IPS DF 4.7 (cell line): Measurements from ENCODE around the gene IQSEC3.

Source experiments
- DNase-seq: peaks from one replicate; pipeline ENCODE4 v3.0.0-alpha.2; 2013; ENCODE audit warnings: low spot score; ENCODE audit errors: extremely low read depth

Gene IQSEC3

DNA sequence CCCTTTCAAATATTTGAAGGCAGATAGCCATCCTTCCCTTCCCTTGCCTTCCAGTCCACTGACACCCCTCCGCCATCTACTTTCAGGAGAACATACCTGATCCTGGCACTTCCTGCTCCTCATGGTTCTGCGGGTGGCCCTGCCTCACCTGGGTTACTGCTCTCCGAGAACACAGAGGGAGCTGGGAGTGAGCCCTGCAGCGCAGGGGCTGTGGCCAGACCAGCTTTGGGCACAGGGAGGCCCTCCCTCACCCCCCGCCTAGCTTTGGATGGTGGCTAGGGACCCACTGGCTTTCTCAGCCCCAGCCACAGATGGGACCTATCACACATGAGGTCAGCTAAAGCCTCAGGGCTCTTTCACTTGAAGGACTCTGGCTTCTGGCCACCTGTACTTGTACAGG is 12.4 kb downstream of the IQSEC3 start:
- no peak for DNase-seq

GRCh38 chr12:80681-81190 is 14.2 kb downstream of the IQSEC3 start:
- DNase-seq = no peak

DNA sequence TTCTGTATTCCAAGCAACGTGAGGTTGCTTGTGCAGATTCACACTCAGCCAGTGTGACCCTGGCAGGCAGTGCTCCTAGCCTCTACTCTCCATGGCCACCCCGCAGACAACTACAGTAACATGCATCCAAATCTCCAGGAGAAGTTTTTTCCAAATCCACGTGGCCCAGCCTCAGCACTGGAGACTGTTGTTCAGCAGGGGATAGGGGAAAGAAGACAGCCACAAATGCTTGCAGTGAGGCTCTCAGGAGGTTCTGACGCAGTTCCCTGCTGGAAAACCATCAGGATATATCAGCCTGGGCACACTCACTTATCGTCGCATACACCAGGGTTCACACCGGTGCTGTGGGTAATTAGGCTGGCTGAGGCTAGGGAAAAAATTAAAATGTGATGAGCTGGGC is 16.2 kb downstream of the IQSEC3 start:
- no peak for DNase-seq

GRCh38 chr12:84056-84455 is 17.5 kb downstream of the IQSEC3 start:
- DNase-seq = no peak

GRCh38 chr12:85191-85666 is 18.7 kb downstream of the IQSEC3 start:
- no peak for DNase-seq

- DNase-seq = no peak
Observed at GRCh38 chr12:87315-87714, 20.7 kb downstream of the IQSEC3 start.

- no peak for DNase-seq
Observed at GRCh38 chr12:87856-88255, 21.3 kb downstream of the IQSEC3 start.

DNA sequence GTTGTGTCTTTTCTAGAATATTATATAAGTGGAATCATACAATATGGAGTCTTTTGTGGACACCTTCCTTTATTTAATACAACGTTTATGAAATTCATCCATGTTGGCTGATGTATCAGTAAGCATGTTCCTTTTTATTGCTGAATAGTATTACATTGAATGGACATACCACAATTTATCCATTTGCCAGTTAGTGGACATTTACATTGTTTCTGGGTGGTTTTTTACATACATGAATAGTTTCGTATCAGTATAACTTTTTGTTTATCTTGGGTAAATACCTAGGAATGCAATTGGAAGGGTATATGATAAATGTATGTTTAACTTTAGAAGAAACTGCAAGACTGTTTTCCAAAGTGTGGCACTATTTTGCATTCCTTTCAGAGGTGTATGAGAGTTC is 23.1 kb downstream of the IQSEC3 start:
- DNase-seq = no peak

- DNase-seq = no peak
Observed at GRCh38 chr12:91213-91612, 24.6 kb downstream of the IQSEC3 start.

DNA sequence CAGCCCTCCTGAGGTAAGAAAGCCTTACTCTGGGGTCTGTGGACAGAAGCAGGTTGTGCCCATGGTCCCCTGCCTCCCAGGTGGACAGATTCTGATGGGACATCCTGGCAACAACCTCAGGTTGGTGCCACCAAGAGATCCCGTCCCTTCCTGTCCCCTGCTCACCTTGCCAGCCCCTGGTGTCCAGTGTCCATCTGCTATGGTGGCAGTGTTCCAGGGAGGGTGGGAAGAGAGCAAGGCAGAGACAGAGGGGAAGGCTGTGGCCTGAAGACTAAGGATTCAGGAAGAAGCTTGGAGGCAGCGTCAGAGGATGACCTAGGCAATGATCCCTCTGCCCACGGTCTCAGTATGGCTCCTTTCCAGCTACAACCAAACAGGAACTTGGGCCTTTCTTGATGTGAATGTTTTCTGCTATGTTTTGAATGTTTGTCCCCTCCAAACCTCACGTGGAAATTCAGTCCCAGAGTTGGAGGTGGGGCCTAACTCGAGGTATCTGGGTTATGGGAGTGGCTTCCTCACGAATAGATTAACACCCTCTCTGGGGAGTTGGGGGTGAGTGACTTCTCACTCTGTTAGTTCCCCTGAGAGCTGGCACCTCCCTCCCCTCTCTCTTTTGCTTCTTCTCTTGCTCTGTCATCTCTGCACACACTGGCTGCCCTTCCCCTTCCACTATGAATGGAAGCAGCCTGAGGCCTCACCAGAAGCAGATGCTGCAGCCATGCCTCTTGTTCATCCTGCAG is 26.9 kb downstream of the IQSEC3 start:
- DNase-seq = no peak

DNA sequence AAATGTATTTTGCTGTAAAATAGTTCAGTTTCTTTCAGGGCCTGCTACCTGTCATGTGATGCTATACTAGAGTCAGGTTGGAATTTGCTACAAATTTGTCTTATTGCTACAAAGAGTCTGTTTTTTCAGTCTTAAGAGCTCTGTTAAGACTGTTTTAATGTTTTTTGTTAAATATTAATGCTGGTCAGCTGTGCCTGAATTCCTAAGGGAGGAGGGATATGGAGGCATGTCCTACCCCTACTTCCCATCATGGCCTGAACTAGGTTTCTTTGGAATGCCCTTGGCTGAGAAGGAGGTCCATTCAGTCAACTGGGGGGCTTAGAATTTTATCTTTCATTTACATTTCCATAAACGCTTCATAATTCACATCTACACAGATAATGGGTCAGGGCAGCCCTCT is 30.0 kb downstream of the IQSEC3 start:
- no peak for DNase-seq

DNA sequence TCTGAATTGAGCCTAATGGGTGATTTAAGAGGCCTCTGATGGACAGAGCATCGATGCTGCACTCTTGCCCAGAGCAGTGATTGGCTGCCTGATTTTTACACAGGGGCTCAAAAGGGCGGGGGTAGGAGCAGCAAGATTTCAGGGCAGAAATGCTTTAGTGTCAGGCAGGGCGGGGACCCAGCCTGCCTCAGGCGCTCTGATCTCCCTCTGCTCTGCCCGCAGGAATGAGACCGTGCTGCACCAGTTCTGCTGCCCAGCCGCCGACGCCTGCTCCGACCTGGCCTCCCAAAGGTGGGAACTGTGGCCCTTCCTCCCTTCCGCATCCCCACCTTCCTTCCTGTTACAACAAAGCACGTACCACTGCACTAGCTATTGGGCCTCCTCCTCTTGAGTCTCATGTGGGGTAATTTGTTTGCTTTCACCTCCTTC is 32.4 kb downstream of the IQSEC3 start:
- DNase-seq = no peak

- DNase-seq = no peak
Observed at GRCh38 chr12:99605-100004, 33.0 kb downstream of the IQSEC3 start.

DNA sequence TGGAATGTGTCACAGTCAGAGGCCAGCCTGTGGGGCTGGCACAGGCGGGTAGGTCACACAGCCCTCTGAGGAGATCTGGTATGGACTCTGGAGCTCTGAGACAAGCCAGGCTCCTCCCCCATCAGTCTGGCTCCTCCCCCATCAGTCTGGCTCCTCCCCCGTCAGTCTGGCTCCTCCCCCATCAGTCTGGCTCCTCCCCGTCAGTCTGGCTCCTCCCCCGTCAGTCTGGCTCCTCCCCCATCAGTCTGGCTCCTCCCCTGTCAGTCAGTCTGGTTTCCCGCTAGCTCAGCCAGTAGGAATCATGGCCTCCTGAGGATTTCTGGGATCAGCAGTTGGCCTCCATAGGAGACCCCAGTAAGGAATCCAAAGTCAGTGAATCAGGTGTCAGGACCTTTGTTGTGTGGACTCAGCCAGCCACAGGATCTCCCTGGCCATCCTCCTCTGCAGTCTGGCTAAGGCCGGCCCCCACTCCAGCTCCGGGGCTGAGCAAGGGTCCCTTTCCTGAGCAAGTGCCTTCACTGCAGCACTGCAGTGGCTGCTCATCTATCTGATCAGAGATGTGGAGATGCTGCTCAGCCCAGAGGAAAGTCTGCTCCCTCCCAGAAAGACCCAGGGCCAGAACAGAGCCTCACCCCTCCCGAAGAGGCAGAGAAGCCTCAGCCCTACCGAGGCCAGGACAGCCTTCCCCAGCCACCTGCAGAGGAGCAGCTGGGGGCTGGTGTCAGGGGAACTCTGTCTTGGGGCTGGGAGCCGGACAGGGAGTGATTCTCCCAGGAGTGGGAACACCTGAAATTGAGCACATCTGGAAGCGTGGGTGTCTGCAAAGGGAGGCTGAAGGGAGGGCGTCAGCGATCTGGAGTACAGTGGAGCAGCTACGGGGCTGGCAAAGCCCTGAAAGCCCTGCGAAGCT is 35.7 kb downstream of the IQSEC3 start:
- DNase-seq = no peak

- no peak for DNase-seq
Observed at GRCh38 chr12:102879-103168, 36.3 kb downstream of the IQSEC3 start.

DNA sequence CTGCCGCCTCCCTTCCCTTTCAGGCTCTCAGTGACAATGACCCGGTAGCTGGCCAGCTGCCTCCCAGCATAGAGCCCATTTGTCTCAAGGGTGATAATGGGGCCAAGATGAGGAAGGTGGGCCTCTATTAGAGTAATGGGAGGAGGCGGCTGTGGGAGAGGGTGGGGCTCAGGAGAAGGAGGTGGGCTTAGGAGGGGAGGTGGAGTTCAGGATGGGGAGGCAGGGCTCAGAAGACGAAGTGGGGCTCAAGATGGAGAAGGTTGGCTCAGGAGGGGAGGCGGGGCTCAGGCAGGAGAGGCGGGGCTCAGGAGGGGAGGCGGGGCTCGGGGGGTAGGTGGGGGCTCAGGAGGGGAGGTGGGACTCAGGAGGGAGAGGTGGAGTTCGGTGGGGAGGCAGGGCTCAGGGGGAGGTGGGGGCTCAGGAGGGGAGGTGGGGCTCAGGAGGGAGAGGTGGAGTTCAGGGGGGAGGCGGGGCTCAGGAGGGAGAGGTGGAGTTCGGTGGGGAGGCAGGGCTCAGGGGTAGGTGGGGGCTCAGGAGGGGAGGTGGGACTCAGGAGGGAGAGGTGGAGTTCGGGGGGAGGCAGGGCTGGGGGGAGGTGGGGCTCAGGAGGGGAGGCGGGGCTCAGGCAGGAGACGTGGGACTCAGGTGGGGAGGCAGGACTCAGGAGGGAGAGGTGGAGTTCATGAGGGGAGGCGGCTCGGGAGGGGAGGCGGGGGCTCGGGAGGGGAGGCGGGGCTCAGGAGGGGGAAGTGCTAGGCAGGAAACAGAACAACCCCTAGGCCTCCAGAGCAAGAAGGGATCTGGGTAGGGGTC is 36.8 kb downstream of the IQSEC3 start:
- DNase-seq = no peak

DNA sequence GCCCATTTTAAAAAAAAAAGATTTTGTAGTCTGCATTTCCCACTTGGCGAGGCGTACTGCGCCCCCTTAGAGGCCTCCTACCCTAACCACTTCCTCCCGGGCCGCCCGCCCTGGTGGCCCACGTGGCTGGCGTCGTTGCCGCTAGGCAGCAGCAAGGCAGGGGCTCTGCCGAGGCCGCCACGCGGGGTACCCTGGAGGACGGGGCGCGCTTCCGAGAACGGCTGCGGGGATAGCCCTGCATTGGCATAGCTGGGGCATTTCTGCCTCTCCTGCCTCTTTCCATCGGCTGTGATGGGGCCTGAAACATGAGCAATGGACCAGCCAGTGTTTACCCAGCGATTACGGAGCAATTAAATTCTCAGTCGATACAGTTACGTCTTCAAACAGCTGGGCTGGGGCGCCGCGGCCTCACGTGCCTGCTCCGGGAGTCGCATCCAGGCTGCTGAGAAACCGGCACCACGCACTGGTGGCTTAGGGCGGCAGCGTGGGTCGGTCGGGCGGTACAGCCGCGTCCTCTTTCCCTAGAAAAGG is 38.0 kb downstream of the IQSEC3 start:
- no peak for DNase-seq

- DNase-seq = no peak
Observed at GRCh38 chr12:105696-106095, 39.1 kb downstream of the IQSEC3 start.

DNA sequence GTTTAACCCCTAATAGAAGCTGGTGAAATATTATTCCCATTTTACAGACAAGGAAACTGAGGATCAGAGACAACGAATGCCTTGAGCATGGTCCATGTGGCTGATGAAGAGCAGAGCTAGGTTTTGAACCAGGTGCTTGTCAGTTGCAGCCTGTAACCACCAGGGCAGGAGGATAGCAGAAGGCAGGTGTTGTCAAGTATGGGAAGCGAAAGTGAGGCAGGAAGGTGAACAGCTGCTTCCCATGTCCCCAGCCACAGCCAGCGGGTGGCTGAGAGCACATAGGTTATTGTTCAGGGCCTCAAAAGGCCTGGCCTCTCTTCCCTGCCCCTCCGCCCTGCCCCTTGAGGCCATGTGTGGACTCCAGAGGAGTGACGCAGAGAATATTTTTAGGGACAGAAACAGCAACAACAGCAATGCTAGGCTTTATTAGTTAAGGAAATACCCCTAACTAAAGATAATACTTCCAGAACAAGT is 39.6 kb downstream of the IQSEC3 start:
- no peak for DNase-seq

DNA sequence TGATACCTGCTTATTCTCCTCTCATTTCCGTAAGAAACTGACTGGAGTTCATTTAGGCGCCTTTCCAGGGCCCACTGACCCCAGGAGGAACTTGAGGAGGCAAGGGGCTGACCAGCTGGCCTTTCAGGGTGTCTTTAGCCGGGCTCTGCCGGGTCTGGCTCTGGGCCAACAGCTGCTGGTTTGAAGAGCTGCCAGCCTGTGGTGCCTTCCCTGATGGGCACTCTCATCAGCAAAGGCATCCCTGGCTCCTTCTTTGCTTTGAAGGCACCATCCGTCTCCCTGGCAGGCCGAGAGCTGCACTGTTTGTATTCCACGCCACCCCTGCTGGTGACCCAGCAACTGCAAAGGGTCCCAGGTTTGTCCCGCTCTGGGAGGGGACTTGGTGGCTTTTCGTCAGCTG is 42.0 kb downstream of the IQSEC3 start:
- DNase-seq = no peak

DNA sequence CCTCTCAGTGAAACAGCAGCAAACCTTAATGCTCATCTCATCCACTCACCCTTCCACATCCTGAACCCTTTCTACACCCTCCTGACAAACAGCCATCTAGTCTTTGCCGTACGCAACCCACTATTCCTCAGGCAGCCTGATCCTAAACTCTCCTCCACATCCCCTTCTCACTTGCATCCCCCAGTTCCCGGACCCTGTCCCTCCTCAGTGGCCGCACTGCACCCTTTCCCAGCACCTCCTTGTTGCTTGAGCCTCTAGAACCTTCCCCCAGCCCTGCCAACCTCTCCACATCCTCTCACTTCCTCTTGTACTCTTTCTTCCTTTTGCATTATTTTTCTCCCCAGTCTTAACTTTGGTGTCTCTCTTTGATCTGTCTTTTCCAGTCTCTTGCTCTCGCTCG is 42.9 kb downstream of the IQSEC3 start:
- no peak for DNase-seq
